Central memory CD8-positive, alpha-beta T cell (primary cell): ENCODE results near the gene DPP6.
"Not testable (repeated sequence)": the region's sequence is repeated elsewhere in the genome, so short reads cannot be mapped to it uniquely, and the experiment has no call there.

ENCODE experiments used
- ATAC-seq: fragments of 150-1000 bp; cut with Tn5 transposase; replicated peaks from 2 replicates; pipeline ENCODE4 v1.10.0; 2022; ENCODE audit warnings: mild to moderate bottlenecking, moderate FRiP score, moderate number of reproducible peaks; ENCODE audit not compliant: poor library complexity, severe bottlenecking; ENCODE audit errors: extremely low read depth
- DNase-seq, 2 donors: peaks; one replicate each; pipeline ENCODE4 v3.0.0; 2021; ENCODE audit warnings: low spot score in 2 of 2
- H3K27ac Mint-ChIP-seq: one replicate; pipeline ENCODE4 v1.8.0; 2022; ENCODE audit warnings: low read depth, mild to moderate bottlenecking, moderate library complexity, mixed read lengths
- H3K27me3 Mint-ChIP-seq: one replicate; pipeline ENCODE4 v1.8.0; 2022; ENCODE audit warnings: mixed read lengths
- H3K36me3 Mint-ChIP-seq: one replicate; pipeline ENCODE4 v1.8.0; 2022; ENCODE audit warnings: mild to moderate bottlenecking, moderate library complexity, mixed read lengths; ENCODE audit not compliant: insufficient read depth
- H3K4me1 Mint-ChIP-seq: one replicate; pipeline ENCODE4 v1.8.0; 2022; ENCODE audit warnings: mixed read lengths
- H3K4me3 Mint-ChIP-seq: one replicate; pipeline ENCODE4 v1.8.0; 2022; ENCODE audit warnings: mild to moderate bottlenecking, moderate library complexity, mixed read lengths
- H3K9me3 Mint-ChIP-seq: one replicate; pipeline ENCODE4 v1.8.0; 2022; ENCODE audit warnings: mixed read lengths

Gene DPP6

GRCh38 chr7:154649015-154649414, 596.8 kb downstream of the DPP6 start:
- no peak overlapping the region for H3K4me3 Mint-ChIP-seq
- H3K9me3 Mint-ChIP-seq = peaks cover 15% of the 10 kb centered on the region
- no peaks in the 10 kb centered on the region for H3K4me1 Mint-ChIP-seq
- H3K27ac Mint-ChIP-seq = no peak overlapping the region
- ATAC-seq (no peak), DNase-seq (no peak)
- H3K36me3 Mint-ChIP-seq = no peaks in the 10 kb centered on the region
- no peaks in the 10 kb centered on the region for H3K27me3 Mint-ChIP-seq

GRCh38 chr7:154649434-154649833, 597.2 kb downstream of the DPP6 start:
- no peak overlapping the region for H3K4me3 Mint-ChIP-seq
- H3K4me1 Mint-ChIP-seq = no peaks in the 10 kb centered on the region
- ATAC-seq = no peak
- no peak for DNase-seq
- peaks cover 15% of the 10 kb centered on the region for H3K9me3 Mint-ChIP-seq
- H3K36me3 Mint-ChIP-seq = peaks cover 2% of the 10 kb centered on the region
- H3K27me3 Mint-ChIP-seq = no peaks in the 10 kb centered on the region
- H3K27ac Mint-ChIP-seq = no peak overlapping the region

GRCh38 chr7:154650275-154650674, 598.1 kb downstream of the DPP6 start:
- no peaks in the 10 kb centered on the region for H3K27me3 Mint-ChIP-seq
- H3K36me3 Mint-ChIP-seq = peaks cover 2% of the 10 kb centered on the region
- DNase-seq = no peak
- H3K27ac Mint-ChIP-seq = no peak overlapping the region
- no peak for ATAC-seq
- no peak overlapping the region for H3K4me3 Mint-ChIP-seq
- no peaks in the 10 kb centered on the region for H3K4me1 Mint-ChIP-seq
- peaks cover 15% of the 10 kb centered on the region for H3K9me3 Mint-ChIP-seq

DNA sequence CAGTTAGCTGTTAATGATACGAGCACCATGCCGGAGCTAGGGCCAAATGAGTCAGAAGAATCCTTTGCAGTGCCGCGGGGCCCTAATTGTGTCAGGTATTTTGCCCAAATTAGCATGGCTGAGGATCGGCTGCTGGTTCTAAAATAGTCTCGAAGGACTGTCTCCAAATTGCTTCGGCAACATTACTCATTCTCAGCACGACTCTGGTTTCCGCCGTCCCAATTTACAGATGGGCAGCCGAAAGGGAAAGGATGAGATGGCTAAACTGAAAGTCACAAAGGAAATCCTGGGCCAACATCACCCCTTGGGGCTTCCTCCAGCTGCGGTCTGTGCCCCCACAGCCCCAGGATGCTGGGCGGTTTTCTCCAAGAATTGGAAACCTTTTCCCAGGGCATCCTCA, 599.3 kb downstream of the DPP6 start:
- Mint-ChIP-seq H3K9me3 (peaks cover 14% of the 10 kb centered on the region), H3K4me1 (no peaks in the 10 kb centered on the region), H3K27ac (no peak overlapping the region), H3K27me3 (no peaks in the 10 kb centered on the region), H3K4me3 (no peak overlapping the region), H3K36me3 (peaks cover 2% of the 10 kb centered on the region)
- no peak for ATAC-seq
- DNase-seq = no peak

DNA sequence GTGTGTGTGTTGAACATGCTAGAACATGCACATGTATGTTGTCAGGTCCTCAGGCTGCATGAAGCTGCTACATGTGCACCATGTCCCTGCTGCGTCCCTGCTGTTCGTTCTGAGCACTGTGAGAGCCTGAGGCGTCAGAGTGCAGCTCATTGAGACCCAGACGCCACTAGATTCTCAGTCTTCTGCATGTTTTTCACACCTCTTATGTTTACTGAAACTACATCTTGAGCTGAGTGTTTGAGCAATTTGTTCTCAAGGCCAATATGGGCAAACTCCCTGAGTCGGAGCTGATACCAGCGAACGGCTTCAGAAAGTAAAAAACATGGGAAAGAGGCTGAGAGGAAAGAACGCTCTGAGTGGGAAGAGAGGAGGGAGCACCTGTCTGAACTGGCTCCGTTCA, 600.4 kb downstream of the DPP6 start:
- H3K4me3 Mint-ChIP-seq = no peak overlapping the region
- peaks cover 16% of the 10 kb centered on the region for H3K9me3 Mint-ChIP-seq
- DNase-seq = no peak
- ATAC-seq = no peak
- H3K27me3 Mint-ChIP-seq = no peaks in the 10 kb centered on the region
- no peak overlapping the region for H3K27ac Mint-ChIP-seq
- peaks cover 2% of the 10 kb centered on the region for H3K36me3 Mint-ChIP-seq
- no peaks in the 10 kb centered on the region for H3K4me1 Mint-ChIP-seq

DNA sequence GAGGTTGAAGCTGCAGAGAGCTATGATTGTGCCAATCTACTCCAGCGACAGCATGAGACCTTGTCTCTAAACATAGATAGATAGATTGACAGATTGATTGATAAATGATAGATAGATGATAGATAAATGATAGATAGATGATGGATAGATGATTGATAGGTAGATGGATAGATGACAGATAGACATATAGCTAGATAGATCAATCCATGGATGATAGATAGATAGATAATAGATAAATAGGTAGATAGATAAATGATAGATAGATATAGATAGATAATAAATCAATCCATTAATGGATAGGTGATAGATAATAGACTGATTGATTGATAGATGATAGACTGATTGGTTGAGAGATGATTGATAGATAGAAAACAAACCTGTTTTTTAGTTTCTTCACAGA, 601.1 kb downstream of the DPP6 start:
- Mint-ChIP-seq H3K4me3 (no peak overlapping the region), H3K9me3 (peaks cover 19% of the 10 kb centered on the region), H3K27me3 (no peaks in the 10 kb centered on the region), H3K36me3 (peaks cover 2% of the 10 kb centered on the region), H3K27ac (no peak overlapping the region), H3K4me1 (no peaks in the 10 kb centered on the region)
- ATAC-seq (no peak), DNase-seq (no peak)

DNA sequence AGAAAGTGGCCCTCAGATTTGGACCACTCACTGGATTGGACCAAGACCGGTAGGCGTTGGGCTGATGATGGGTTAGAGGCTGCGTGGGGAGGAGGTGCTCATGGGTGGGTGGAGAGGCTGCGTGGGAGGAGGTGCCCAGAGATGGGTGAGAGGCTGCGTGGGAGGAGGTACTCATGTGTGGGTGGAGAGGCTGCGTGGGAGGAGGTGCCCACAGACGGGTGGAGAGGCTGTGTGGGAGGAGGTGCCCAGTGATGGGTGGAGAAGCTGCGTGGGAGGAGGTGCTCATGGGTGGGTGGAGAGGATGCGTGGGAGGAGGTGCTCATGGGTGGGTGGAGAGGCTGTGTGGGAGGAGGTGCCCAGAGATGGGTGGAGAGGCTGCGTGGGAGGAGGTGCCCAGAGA, 604.4 kb downstream of the DPP6 start:
- no peaks in the 10 kb centered on the region for H3K27me3 Mint-ChIP-seq
- DNase-seq (no peak), ATAC-seq (no peak)
- peaks cover 21% of the 10 kb centered on the region for H3K9me3 Mint-ChIP-seq
- H3K4me1 Mint-ChIP-seq = no peaks in the 10 kb centered on the region
- H3K36me3 Mint-ChIP-seq = peaks cover 2% of the 10 kb centered on the region
- H3K27ac Mint-ChIP-seq = no peak overlapping the region
- no peak overlapping the region for H3K4me3 Mint-ChIP-seq

- no peak for DNase-seq
- Mint-ChIP-seq H3K27ac (no peak overlapping the region), H3K4me3 (no peak overlapping the region), H3K9me3 (peaks cover 12% of the 10 kb centered on the region), H3K4me1 (no peaks in the 10 kb centered on the region), H3K36me3 (no peaks in the 10 kb centered on the region), H3K27me3 (no peaks in the 10 kb centered on the region)
- ATAC-seq = no peak
Measured at GRCh38 chr7:154666768-154667167, 614.6 kb downstream of the DPP6 start.

- H3K27me3 Mint-ChIP-seq = no peaks in the 10 kb centered on the region
Measured at GRCh38 chr7:154672659-154673415, 620.6 kb downstream of the DPP6 start.

GRCh38 chr7:154674191-154674590, 622.0 kb downstream of the DPP6 start:
- ATAC-seq (no peak), DNase-seq (no peak)
- Mint-ChIP-seq H3K4me1 (no peaks in the 10 kb centered on the region), H3K36me3 (no peaks in the 10 kb centered on the region), H3K27me3 (no peaks in the 10 kb centered on the region), H3K27ac (no peak overlapping the region), H3K9me3 (peaks cover 15% of the 10 kb centered on the region), H3K4me3 (no peak overlapping the region)

More at GRCh38 chr7:154672659-154673415, 620.6 kb downstream of the DPP6 start:
- Mint-ChIP-seq H3K4me1 (no peaks in the 10 kb centered on the region), H3K9me3 (peaks cover 12% of the 10 kb centered on the region), H3K4me3 (no peak overlapping the region), H3K27ac (no peak overlapping the region), H3K36me3 (no peaks in the 10 kb centered on the region)
- DNase-seq (no peak), ATAC-seq (no peak)

- DNase-seq (no peak), ATAC-seq (no peak)
- Mint-ChIP-seq H3K4me3 (no peak overlapping the region), H3K27ac (no peak overlapping the region), H3K9me3 (peaks cover 15% of the 10 kb centered on the region), H3K27me3 (no peaks in the 10 kb centered on the region), H3K36me3 (no peaks in the 10 kb centered on the region), H3K4me1 (no peaks in the 10 kb centered on the region)
Measured at GRCh38 chr7:154675560-154675959, 623.4 kb downstream of the DPP6 start.

GRCh38 chr7:154676033-154676421, 623.8 kb downstream of the DPP6 start:
- peaks cover 15% of the 10 kb centered on the region for H3K9me3 Mint-ChIP-seq
- ATAC-seq, H3K4me3 Mint-ChIP-seq, H3K4me1 Mint-ChIP-seq, H3K27ac Mint-ChIP-seq, H3K36me3 Mint-ChIP-seq, DNase-seq, H3K27me3 Mint-ChIP-seq: not testable (repeated sequence)

DNA sequence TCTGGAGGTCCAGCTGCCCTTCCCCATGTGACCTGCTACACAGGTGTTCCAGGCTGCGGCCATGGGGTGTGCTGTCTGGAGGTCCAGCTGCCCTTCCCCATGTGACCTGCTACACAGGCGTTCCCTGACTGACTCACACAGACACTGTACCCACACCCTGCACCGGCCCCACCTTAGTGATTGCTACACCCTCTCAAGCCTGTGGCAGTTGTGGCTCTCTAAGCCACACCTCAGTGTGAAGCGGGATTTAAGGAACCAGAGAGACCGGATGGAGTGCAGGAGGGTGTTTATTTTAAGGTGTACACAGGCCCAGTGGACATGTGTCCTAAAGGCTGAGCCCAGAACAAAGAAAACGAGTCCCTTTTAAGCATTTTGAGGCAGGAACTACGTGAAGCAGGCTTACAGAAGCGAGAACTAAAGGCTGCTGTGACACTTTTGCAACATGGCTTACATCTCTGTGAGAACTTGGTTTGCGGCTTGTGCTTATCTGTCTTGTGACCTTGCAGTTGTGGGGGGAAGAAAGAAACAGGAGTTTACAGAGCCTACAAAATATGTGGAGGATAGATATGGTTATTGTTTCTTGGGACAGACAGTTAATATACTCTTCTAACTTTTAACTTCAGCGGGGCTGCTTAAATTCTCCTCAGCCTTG, 624.4 kb downstream of the DPP6 start:
- Mint-ChIP-seq H3K4me3 (no peak overlapping the region), H3K4me1 (no peaks in the 10 kb centered on the region), H3K9me3 (peaks cover 15% of the 10 kb centered on the region), H3K27ac (no peak overlapping the region), H3K27me3 (no peaks in the 10 kb centered on the region), H3K36me3 (no peaks in the 10 kb centered on the region)
- DNase-seq (no peak), ATAC-seq (no peak)
